Stimulated activated CD8-positive, alpha-beta memory T cell treated with anti-CD3 and anti-CD28 coated beads, Interleukin-15, amount 100 ng/mL, for 48 hours (primary cell): ENCODE data around the gene NTN4.
"Not testable (repeated sequence)": the region's sequence is repeated elsewhere in the genome, so short reads cannot be mapped to it uniquely, and the experiment has no call there.

Experiments used
- DNase-seq, 2 donors: peaks; one replicate each; pipeline ENCODE4 v3.0.0-alpha.2; 2020; ENCODE audit warnings: low read depth in 2 of 2

Gene NTN4

GRCh38 chr12:95790033-95790916 lies at the start of gene NTN4:
TSS of gene NTN4 (minus strand) at chr12:95790764. CDS start at chr12:95790309, 455 bp downstream.
- DNase-seq = no peak

GRCh38 chr12:95838125-95838524 lies 47.6 kb upstream of the NTN4 start:
- DNase-seq = no peak

- no peak for DNase-seq
Observed at GRCh38 chr12:95837240-95838038, 46.9 kb upstream of the NTN4 start.

GRCh38 chr12:95836630-95837239 lies 46.2 kb upstream of the NTN4 start:
- no peak for DNase-seq

GRCh38 chr12:95836185-95836609 lies 45.6 kb upstream of the NTN4 start:
- no peak for DNase-seq

GRCh38 chr12:95834572-95834971 lies 44.0 kb upstream of the NTN4 start:
- no peak for DNase-seq

GRCh38 chr12:95830335-95831089 lies 39.9 kb upstream of the NTN4 start:
- no peak for DNase-seq

GRCh38 chr12:95829395-95829794 lies 38.8 kb upstream of the NTN4 start:
- no peak for DNase-seq

- no peak for DNase-seq
Observed at GRCh38 chr12:95820096-95820703, 29.6 kb upstream of the NTN4 start.

GRCh38 chr12:95815632-95816212 lies 25.2 kb upstream of the NTN4 start:
- DNase-seq = no peak

GRCh38 chr12:95812155-95812554 lies 21.6 kb upstream of the NTN4 start:
- DNase-seq = not testable (repeated sequence)

GRCh38 chr12:95810411-95810810 lies 19.8 kb upstream of the NTN4 start:
- DNase-seq = no peak

GRCh38 chr12:95809000-95809680 lies 18.6 kb upstream of the NTN4 start:
- DNase-seq = no peak

GRCh38 chr12:95808146-95808545 lies 17.6 kb upstream of the NTN4 start:
- no peak for DNase-seq

- no peak for DNase-seq
Observed at GRCh38 chr12:95805864-95806671, 15.5 kb upstream of the NTN4 start.

- no peak for DNase-seq
Observed at GRCh38 chr12:95804291-95804690, 13.7 kb upstream of the NTN4 start.

GRCh38 chr12:95803817-95804216 lies 13.3 kb upstream of the NTN4 start:
- DNase-seq = no peak

- DNase-seq = no peak
Observed at GRCh38 chr12:95802482-95803270, 12.1 kb upstream of the NTN4 start.

GRCh38 chr12:95796982-95797289 lies 6.4 kb upstream of the NTN4 start:
- DNase-seq = no peak
